GM20000 (cell line): ENCODE data around the gene XRCC4.

Source experiments
- DNase-seq: peaks from one replicate; pipeline ENCODE4 v3.0.0; 2012; ENCODE audit warnings: low spot score
- CTCF ChIP-seq: IDR thresholded peaks from 2 replicates; pipeline ENCODE4 v1.5.1; 2012; ENCODE audit warnings: mild to moderate bottlenecking, control low read depth; ENCODE audit errors: extremely low read depth, missing control alignments

Gene XRCC4

GRCh38 chr5:83076742-83077661 lies at the start of gene XRCC4, which contains the start of gene TMEM167A:
TSS of gene XRCC4 (plus strand) at chr5:83077547. CDS start at chr5:83104920, 27,373 bp downstream.
TSS of gene TMEM167A (minus strand) at chr5:83077394. CDS start at chr5:83077323, 71 bp downstream.
- DNase-seq = peak; percentile 89

DNA sequence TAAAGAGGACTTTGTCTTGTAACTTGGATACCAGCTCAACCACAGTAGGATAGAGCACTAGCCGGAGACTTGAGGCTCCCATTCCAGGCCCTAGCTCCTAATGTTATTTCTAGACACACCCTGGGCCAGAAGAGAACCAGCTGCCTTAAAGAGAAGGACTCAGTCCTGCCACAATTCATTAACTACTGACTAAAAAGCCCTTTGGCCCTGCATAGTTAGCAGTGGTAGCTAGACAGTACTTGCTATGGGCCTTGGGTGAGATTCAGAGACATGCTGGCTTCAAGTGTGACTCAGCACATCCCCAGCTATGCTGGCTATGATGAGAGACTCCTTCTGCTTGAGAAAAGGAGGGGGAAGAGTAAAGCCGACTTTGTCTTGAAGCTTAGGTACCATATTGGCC lies 47.4 kb upstream of the XRCC4 start:
- DNase-seq = no peak
- TF ChIP-seq CTCF = no peak

More at GRCh38 chr5:83076742-83077661, at the start of gene XRCC4, which contains the start of gene TMEM167A:
- TF ChIP-seq CTCF = no peak

DNA sequence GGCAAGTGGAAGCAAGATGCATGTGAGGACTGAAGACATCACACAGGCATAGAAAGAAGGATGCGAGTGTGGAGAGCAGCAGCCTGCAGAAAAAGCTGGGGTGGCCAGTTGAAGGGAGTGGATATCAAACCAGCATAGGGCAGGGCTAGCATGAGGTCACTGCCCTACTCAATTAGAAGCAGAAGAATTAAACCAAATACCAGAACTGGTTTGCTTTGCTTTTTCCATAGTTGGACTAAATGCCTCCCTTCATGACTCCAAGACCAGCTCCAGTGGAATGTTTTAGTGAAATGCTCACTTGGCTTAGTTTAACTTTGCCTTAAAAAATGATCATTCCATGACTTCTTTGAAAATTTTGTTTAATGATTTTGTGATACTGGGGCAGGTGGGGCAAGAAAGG lies 46.0 kb upstream of the XRCC4 start:
- DNase-seq = no peak
- no peak for TF ChIP-seq CTCF

GRCh38 chr5:83034036-83034435 lies 43.3 kb upstream of the XRCC4 start:
- no peak for DNase-seq
- no peak for TF ChIP-seq CTCF

GRCh38 chr5:83034528-83035207 lies 42.7 kb upstream of the XRCC4 start:
- TF ChIP-seq CTCF = no peak
- DNase-seq = no peak

DNA sequence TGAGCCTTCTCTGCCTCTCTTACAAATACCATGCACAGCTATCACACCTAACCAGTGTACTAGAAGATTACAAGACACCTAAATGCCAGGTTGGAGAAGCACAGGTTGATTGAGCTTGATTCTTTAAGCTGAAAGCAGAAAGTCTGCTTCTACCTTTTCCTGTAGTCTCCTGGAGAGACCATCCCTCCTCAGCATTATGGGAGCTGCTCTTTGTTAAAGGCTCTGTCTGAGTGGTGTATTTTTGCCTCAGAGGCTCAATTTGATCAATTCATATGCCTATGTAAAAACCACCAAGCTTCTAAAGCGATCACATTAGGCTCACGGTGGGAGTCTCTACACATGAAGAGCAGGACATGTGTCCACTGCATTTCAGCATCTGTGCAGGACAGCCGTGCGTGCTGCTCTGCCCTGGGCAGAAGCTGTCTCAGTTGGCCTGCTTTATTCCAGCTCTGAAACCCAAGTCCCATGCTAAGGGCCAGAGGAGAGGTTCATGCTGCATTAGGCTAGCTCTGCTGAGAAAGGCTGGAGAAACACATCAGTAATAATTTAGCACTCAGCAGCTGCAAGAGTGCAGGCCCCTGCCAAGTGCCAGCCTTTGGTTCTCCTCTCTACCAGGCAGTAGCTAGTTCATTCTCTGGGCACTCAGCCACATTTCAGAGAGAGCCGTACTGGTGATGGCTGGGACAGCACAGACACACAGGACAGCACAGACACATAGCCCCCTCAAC lies 41.8 kb upstream of the XRCC4 start:
- DNase-seq = no peak
- TF ChIP-seq CTCF = no peak
